Liver (tissue), 9 donors: ENCODE results near the gene C10orf71. TPM values are rescaled to one million over a fixed set of nuclear protein-coding genes. Genes with fewer than 3 reads are reported as not detected.

Experiments used
- DNase-seq: peaks from one replicate; pipeline ENCODE4 v3.0.0-alpha.2; 2017; ENCODE audit warnings: low spot score
- H3K27ac ChIP-seq, 2 donors: one replicate each; pipeline ENCODE4 v1.7.0; 2013; ENCODE audit warnings: inconsistent platforms in 2 of 2, low read length in 2 of 2, control low read depth in 1 of 2, low read depth in 1 of 2, mild to moderate bottlenecking in 1 of 2
- H3K27me3 ChIP-seq, 4 donors: one replicate each; pipeline versions ENCODE4 v1.6.1 to v1.7.0; 2013; ENCODE audit warnings: low read length in 3 of 4, inconsistent platforms in 1 of 4, mild to moderate bottlenecking in 1 of 4, moderate library complexity in 1 of 4; ENCODE audit not compliant: control insufficient read depth in 4 of 4, insufficient read depth in 4 of 4
- H3K36me3 ChIP-seq, 4 donors: one replicate each; pipeline versions ENCODE4 v1.6.1 to v1.7.0; 2013; ENCODE audit warnings: low read length in 3 of 4, mild to moderate bottlenecking in 3 of 4, low read depth in 1 of 4, moderate library complexity in 1 of 4; ENCODE audit not compliant: control insufficient read depth in 4 of 4, insufficient read depth in 3 of 4
- H3K4me1 ChIP-seq, 4 donors: one replicate each; pipeline versions ENCODE4 v1.6.1 to v1.7.0; 2013; ENCODE audit warnings: low read length in 3 of 4, mild to moderate bottlenecking in 3 of 4, moderate library complexity in 1 of 4; ENCODE audit not compliant: control insufficient read depth in 4 of 4, insufficient read depth in 4 of 4
- H3K4me3 ChIP-seq, 3 donors: one replicate each; pipeline versions ENCODE4 v1.6.1 to v1.7.0; 2013; ENCODE audit warnings: low read length in 3 of 3, control low read depth in 1 of 3, low read depth in 1 of 3, mild to moderate bottlenecking in 1 of 3
- H3K9ac ChIP-seq, 2 donors: one replicate each; pipeline ENCODE4 v1.7.0; 2013; ENCODE audit warnings: low read length in 2 of 2, mild to moderate bottlenecking in 2 of 2, moderate library complexity in 2 of 2, control low read depth in 1 of 2, low read depth in 1 of 2
- H3K9me3 ChIP-seq, 4 donors: one replicate each; pipeline versions ENCODE4 v1.6.1 to v1.7.0; 2013; ENCODE audit warnings: low read length in 3 of 4; ENCODE audit not compliant: control insufficient read depth in 4 of 4
- EGR1 ChIP-seq, 2 donors: IDR thresholded peaks; 2 replicates each; pipeline ENCODE4 v1.6.1; 2016 to 2018; ENCODE audit warnings: antibody characterized with exemption in 2 of 2, low read depth in 2 of 2
- FOXA2 ChIP-seq: IDR thresholded peaks from 2 replicates; pipeline ENCODE4 v1.6.1; 2016; ENCODE audit warnings: antibody characterized with exemption
- GABPA ChIP-seq, 2 donors: IDR thresholded peaks in 1 of 2; conservative IDR thresholded peaks in 1 of 2; 2 replicates each; pipeline ENCODE4 v1.6.1; 2016; ENCODE audit warnings: antibody characterized with exemption in 2 of 2, mild to moderate bottlenecking in 1 of 2, moderate library complexity in 1 of 2
- RAD21 ChIP-seq, 2 donors: IDR thresholded peaks; 2 replicates each; pipeline ENCODE4 v1.6.1; 2016; ENCODE audit warnings: antibody characterized with exemption in 2 of 2, mild to moderate bottlenecking in 2 of 2
- REST ChIP-seq: IDR thresholded peaks from 2 replicates; pipeline ENCODE4 v1.6.1; 2016; ENCODE audit warnings: antibody characterized with exemption, mild to moderate bottlenecking
- RXRA ChIP-seq, 2 donors: IDR thresholded peaks; 2 replicates each; pipeline ENCODE4 v1.6.1; 2017 to 2018; ENCODE audit warnings: antibody characterized with exemption in 2 of 2, mild to moderate bottlenecking in 1 of 2
- TAF1 ChIP-seq: conservative IDR thresholded peaks from 2 replicates; pipeline ENCODE4 v1.6.1; 2016; ENCODE audit warnings: antibody characterized with exemption, mild to moderate bottlenecking
- ZBTB33 ChIP-seq: IDR thresholded peaks from 2 replicates; pipeline ENCODE4 v1.6.1; 2016; ENCODE audit warnings: antibody characterized with exemption
- WGBS: extraction: QIAGEN DNeasy Blood & Tissue Kit; methylation state at CpG from one replicate; pipeline ENCODE4 v1.1.7; 2013; 5-methylcytosine and 5-hydroxymethylcytosine counted together
- polyA plus RNA-seq, 2 donors: library from polyadenylated mRNA; stranded (reverse) in 1 of 2; unstranded in 1 of 2; fragments of 200-250 nt in 1 of 2; fragments of >200 nt in 1 of 2; fragmentation: Nextera tagmentation in 1 of 2; extraction: Ambion mirVana in 1 of 2; gene quantifications; one replicate each; pipeline versions ENCODE4 v1.2.1 to v1.2.3, GENCODE V29; 2013 to 2015
- total RNA-seq, 2 donors: library from RNA; depleted of rRNA; stranded (reverse); fragments of >200 nt; gene quantifications; one replicate each; pipeline ENCODE4 v1.2.3, GENCODE V29; 2014
- donor health status: healthy.
- donor health status: healthy.
- donor health status: healthy.
- donor health status: healthy.
- donor health status: healthy.

C10orf71 gene
- total and polyA plus RNA-seq, 4 donors = 0.03 TPM; not detected in 3

GRCh38 chr10:49368256-49368655 is 69.3 kb downstream of the C10orf71 start (continued):
- TF ChIP-seq REST (no peak), RXRA (IDR thresholded peaks at IDR 0.05) (no peak), RAD21 (IDR thresholded peaks at IDR 0.05) (no peak), GABPA (IDR thresholded peaks at IDR 0.05 in 1 of 2, conservative IDR thresholded peaks at IDR 0.05 in 1 of 2) (no peak)

- peak; percentile 2 for DNase-seq
- no peaks in the 10 kb centered on the region for H3K9me3 ChIP-seq
- no peak overlapping the region for H3K9ac ChIP-seq
- H3K36me3 ChIP-seq = no peaks in the 10 kb centered on the region
- peaks cover 0 to 5% (median 0%) of the 10 kb centered on the region in 4 donors for H3K27me3 ChIP-seq
- H3K4me1 ChIP-seq = no peaks in the 10 kb centered on the region
- H3K27ac ChIP-seq = no peak overlapping the region
- no peak for TF ChIP-seq TAF1
- no peak for TF ChIP-seq ZBTB33
- TF ChIP-seq EGR1 (IDR thresholded peaks at IDR 0.05; ENCODE audit: low read depth in 2 of 2) = no peak
- TF ChIP-seq REST = no peak
- TF ChIP-seq FOXA2 = no peak
- WGBS = 68% methylated on average over 14 of the region's 14 CpGs
- no peak overlapping the region for H3K4me3 ChIP-seq
These were observed 70.5 kb downstream of the C10orf71 start for GRCh38 chr10:49369216-49370162.
